Measurements from ENCODE around the gene RTEL1.
"Not testable (repeated sequence)": the region's sequence is repeated elsewhere in the genome, so short reads cannot be mapped to it uniquely, and the experiment has no call there.

RTEL1 gene

GRCh38 chr20:63657937-63658748 lies at the start of gene RTEL1:
Gene RTEL1, plus strand, starts transcription at chr20:63658312. Its CDS starts 1,091 bp downstream, at chr20:63659403.
- H3K27ac ChIP-seq (ENCODE audit: low read depth, low read length): peak within 1 kb of the TSS; percentile 69
- H2AFZ ChIP-seq (ENCODE audit: low read length, unreplicated experiment): peak within 1 kb of the TSS; percentile 96
- no peaks in the 10 kb centered on the region for H3K27me3 ChIP-seq (ENCODE audit: insufficient read depth, low read length)
- H3K79me2 ChIP-seq (ENCODE audit: control insufficient read depth, insufficient read depth, low read length, unreplicated experiment): peaks cover 20% of the 10 kb centered on the region
- H3K4me3 ChIP-seq (ENCODE audit: low read depth, low read length): peak within 1 kb of the TSS; percentile 86
- peaks cover 14% of the 10 kb centered on the region for H3K4me1 ChIP-seq (ENCODE audit: control insufficient read depth, insufficient read depth, low read length, unreplicated experiment)
- no peaks in the 10 kb centered on the region for H3K36me3 ChIP-seq (ENCODE audit: insufficient read depth, low read length)

GRCh38 chr20:63610581-63611435 lies 47.3 kb upstream of the RTEL1 start:
- H3K27me3 ChIP-seq (ENCODE audit: insufficient read depth, low read length): no peaks in the 10 kb centered on the region
- peaks cover 3% of the 10 kb centered on the region for H3K79me2 ChIP-seq (ENCODE audit: control insufficient read depth, insufficient read depth, low read length, unreplicated experiment)
- H3K4me3 ChIP-seq (ENCODE audit: low read depth, low read length): no peak overlapping the region
- H2AFZ ChIP-seq (ENCODE audit: low read length, unreplicated experiment): no peak overlapping the region
- no peak overlapping the region for H3K27ac ChIP-seq (ENCODE audit: low read depth, low read length)
- no peaks in the 10 kb centered on the region for H3K4me1 ChIP-seq (ENCODE audit: control insufficient read depth, insufficient read depth, low read length, unreplicated experiment)
- H3K36me3 ChIP-seq (ENCODE audit: insufficient read depth, low read length): no peaks in the 10 kb centered on the region

GRCh38 chr20:63611646-63612045 lies 46.5 kb upstream of the RTEL1 start:
- no peaks in the 10 kb centered on the region for H3K36me3 ChIP-seq (ENCODE audit: insufficient read depth, low read length)
- H3K27me3 ChIP-seq (ENCODE audit: insufficient read depth, low read length): no peaks in the 10 kb centered on the region
- H3K27ac ChIP-seq (ENCODE audit: low read depth, low read length): no peak overlapping the region
- H3K79me2 ChIP-seq (ENCODE audit: control insufficient read depth, insufficient read depth, low read length, unreplicated experiment): peaks cover 3% of the 10 kb centered on the region
- no peak overlapping the region for H3K4me3 ChIP-seq (ENCODE audit: low read depth, low read length)
- no peaks in the 10 kb centered on the region for H3K4me1 ChIP-seq (ENCODE audit: control insufficient read depth, insufficient read depth, low read length, unreplicated experiment)
- no peak overlapping the region for H2AFZ ChIP-seq (ENCODE audit: low read length, unreplicated experiment)

GRCh38 chr20:63612276-63612931 lies 45.7 kb upstream of the RTEL1 start:
- peaks cover 3% of the 10 kb centered on the region for H3K79me2 ChIP-seq (ENCODE audit: control insufficient read depth, insufficient read depth, low read length, unreplicated experiment)
- no peaks in the 10 kb centered on the region for H3K27me3 ChIP-seq (ENCODE audit: insufficient read depth, low read length)
- no peak overlapping the region for H3K27ac ChIP-seq (ENCODE audit: low read depth, low read length)

GRCh38 chr20:63613863-63614594 lies 44.1 kb upstream of the RTEL1 start:
- not testable (repeated sequence) for H3K36me3 ChIP-seq (ENCODE audit: insufficient read depth, low read length); H3K4me1 ChIP-seq (ENCODE audit: control insufficient read depth, insufficient read depth, low read length, unreplicated experiment); H2AFZ ChIP-seq (ENCODE audit: low read length, unreplicated experiment); H3K4me3 ChIP-seq (ENCODE audit: low read depth, low read length); H3K27ac ChIP-seq (ENCODE audit: low read depth, low read length); H3K79me2 ChIP-seq (ENCODE audit: control insufficient read depth, insufficient read depth, low read length, unreplicated experiment); H3K27me3 ChIP-seq (ENCODE audit: insufficient read depth, low read length)

More at GRCh38 chr20:63612276-63612931, 45.7 kb upstream of the RTEL1 start:
- H3K4me1 ChIP-seq (ENCODE audit: control insufficient read depth, insufficient read depth, low read length, unreplicated experiment): no peaks in the 10 kb centered on the region
- no peaks in the 10 kb centered on the region for H3K36me3 ChIP-seq (ENCODE audit: insufficient read depth, low read length)
- H2AFZ ChIP-seq (ENCODE audit: low read length, unreplicated experiment): no peak overlapping the region
- H3K4me3 ChIP-seq (ENCODE audit: low read depth, low read length): no peak overlapping the region

GRCh38 chr20:63617092-63617875 lies 40.8 kb upstream of the RTEL1 start:
- Histone ChIP-seq H3K4me3 (ENCODE audit: low read depth, low read length) (no peak overlapping the region), H3K27me3 (ENCODE audit: insufficient read depth, low read length) (no peaks in the 10 kb centered on the region), H3K79me2 (ENCODE audit: control insufficient read depth, insufficient read depth, low read length, unreplicated experiment) (peaks cover 21% of the 10 kb centered on the region), H3K4me1 (ENCODE audit: control insufficient read depth, insufficient read depth, low read length, unreplicated experiment) (no peaks in the 10 kb centered on the region), H3K36me3 (ENCODE audit: insufficient read depth, low read length) (no peaks in the 10 kb centered on the region), H3K27ac (ENCODE audit: low read depth, low read length) (no peak overlapping the region), H2AFZ (ENCODE audit: low read length, unreplicated experiment) (no peak overlapping the region)

- no peak overlapping the region for H3K4me3 ChIP-seq (ENCODE audit: low read depth, low read length)
- no peaks in the 10 kb centered on the region for H3K4me1 ChIP-seq (ENCODE audit: control insufficient read depth, insufficient read depth, low read length, unreplicated experiment)
- no peak overlapping the region for H2AFZ ChIP-seq (ENCODE audit: low read length, unreplicated experiment)
- peaks cover 27% of the 10 kb centered on the region for H3K79me2 ChIP-seq (ENCODE audit: control insufficient read depth, insufficient read depth, low read length, unreplicated experiment)
- H3K27ac ChIP-seq (ENCODE audit: low read depth, low read length): no peak overlapping the region
- H3K27me3 ChIP-seq (ENCODE audit: insufficient read depth, low read length): no peaks in the 10 kb centered on the region
- no peaks in the 10 kb centered on the region for H3K36me3 ChIP-seq (ENCODE audit: insufficient read depth, low read length)
These were observed 40.2 kb upstream of the RTEL1 start for GRCh38 chr20:63617876-63618265.

GRCh38 chr20:63618291-63618980 lies 39.7 kb upstream of the RTEL1 start:
- Histone ChIP-seq H3K27me3 (ENCODE audit: insufficient read depth, low read length) (no peaks in the 10 kb centered on the region), H3K79me2 (ENCODE audit: control insufficient read depth, insufficient read depth, low read length, unreplicated experiment) (peaks cover 31% of the 10 kb centered on the region), H3K27ac (ENCODE audit: low read depth, low read length) (no peak overlapping the region), H3K4me1 (ENCODE audit: control insufficient read depth, insufficient read depth, low read length, unreplicated experiment) (no peaks in the 10 kb centered on the region), H3K36me3 (ENCODE audit: insufficient read depth, low read length) (no peaks in the 10 kb centered on the region), H2AFZ (ENCODE audit: low read length, unreplicated experiment) (no peak overlapping the region), H3K4me3 (ENCODE audit: low read depth, low read length) (no peak overlapping the region)

GRCh38 chr20:63619086-63619485 lies 39.0 kb upstream of the RTEL1 start:
- no peaks in the 10 kb centered on the region for H3K4me1 ChIP-seq (ENCODE audit: control insufficient read depth, insufficient read depth, low read length, unreplicated experiment)
- no peaks in the 10 kb centered on the region for H3K27me3 ChIP-seq (ENCODE audit: insufficient read depth, low read length)
- H2AFZ ChIP-seq (ENCODE audit: low read length, unreplicated experiment): no peak overlapping the region
- no peaks in the 10 kb centered on the region for H3K36me3 ChIP-seq (ENCODE audit: insufficient read depth, low read length)
- no peak overlapping the region for H3K4me3 ChIP-seq (ENCODE audit: low read depth, low read length)
- H3K27ac ChIP-seq (ENCODE audit: low read depth, low read length): no peak overlapping the region
- peaks cover 36% of the 10 kb centered on the region for H3K79me2 ChIP-seq (ENCODE audit: control insufficient read depth, insufficient read depth, low read length, unreplicated experiment)

Measured in ACC112 (cell line).